Loucy (cell line): ENCODE measurements around the gene BEST3.

Source experiments
- H2AFZ ChIP-seq: fragments of 200-600 bp; sonication (generic); 2 replicates; pipeline ENCODE4 v1.6.0; 2016; ENCODE audit warnings: antibody characterized with exemption, mild to moderate bottlenecking, low read length, moderate library complexity
- H3F3A ChIP-seq: fragments of 200-600 bp; 2 replicates; pipeline ENCODE4 v1.6.0; 2016; ENCODE audit warnings: antibody characterized with exemption, low read depth, mild to moderate bottlenecking
- H3K27me3 ChIP-seq: fragments of 200-600 bp; sonication (generic); 2 replicates; pipeline ENCODE4 v1.6.1; 2014; ENCODE audit warnings: low read length, mild to moderate bottlenecking; ENCODE audit not compliant: insufficient read depth, poor library complexity, severe bottlenecking
- H3K36me3 ChIP-seq: fragments of 200-600 bp; sonication (generic); 2 replicates; pipeline ENCODE4 v1.6.1; 2016; ENCODE audit warnings: low read length; ENCODE audit not compliant: insufficient read depth
- H3K4me1 ChIP-seq: fragments of 200-600 bp; sonication (generic); 2 replicates; pipeline ENCODE4 v1.5.1; 2014; ENCODE audit warnings: low read length, mild to moderate bottlenecking; ENCODE audit not compliant: insufficient read depth, poor library complexity, severe bottlenecking
- H3K4me2 ChIP-seq: fragments of 200-600 bp; sonication (generic); 2 replicates; pipeline ENCODE4 v1.6.0; 2014; ENCODE audit warnings: antibody characterized with exemption, low read length, low read depth, mild to moderate bottlenecking; ENCODE audit not compliant: poor library complexity, severe bottlenecking
- H3K4me3 ChIP-seq: fragments of 200-600 bp; sonication (generic); 2 replicates; pipeline ENCODE4 v1.5.1; 2014; ENCODE audit warnings: low read length, mild to moderate bottlenecking, mixed read lengths; ENCODE audit not compliant: poor library complexity, severe bottlenecking
- H3K79me2 ChIP-seq: fragments of 200-600 bp; sonication (generic); 2 replicates; pipeline ENCODE4 v1.6.1; 2014; ENCODE audit warnings: low read length; ENCODE audit not compliant: insufficient read depth
- H3K9ac ChIP-seq: fragments of 200-600 bp; sonication (generic); 2 replicates; pipeline ENCODE4 v1.6.0; 2014; ENCODE audit warnings: mild to moderate bottlenecking, low read depth, low read length, moderate library complexity; ENCODE audit not compliant: poor library complexity, severe bottlenecking
- H3K9me2 ChIP-seq: fragments of 200-600 bp; sonication (generic); replicated peaks from 2 replicates; pipeline ENCODE4 v1.6.1; 2016; ENCODE audit warnings: low read depth, low read length, mixed read lengths
- H3K9me3 ChIP-seq: fragments of 200-600 bp; sonication (generic); 2 replicates; pipeline ENCODE4 v1.6.1; 2014; ENCODE audit warnings: mild to moderate bottlenecking, antibody characterized with exemption, low read length, low read depth; ENCODE audit not compliant: insufficient read depth
- H4K20me1 ChIP-seq: fragments of 200-600 bp; sonication (generic); 2 replicates; pipeline ENCODE4 v1.6.0; 2014; ENCODE audit warnings: antibody characterized with exemption, low read length, mild to moderate bottlenecking; ENCODE audit not compliant: insufficient read depth, poor library complexity, severe bottlenecking
- CTCF ChIP-seq: fragments of 200-600 bp; sonication (generic); conservative IDR thresholded peaks from 2 replicates; pipeline ENCODE4 v1.5.1; 2014; ENCODE audit warnings: mild to moderate bottlenecking, antibody characterized with exemption, low read length
- EZH2phosphoT487 ChIP-seq: fragments of 200-600 bp; IDR thresholded peaks from 2 replicates; pipeline ENCODE4 v1.6.1; 2018; ENCODE audit warnings: antibody characterized with exemption, mild to moderate bottlenecking, moderate library complexity, borderline replicate concordance

Gene BEST3

GRCh38 chr12:69642531-69642930 lies 56.6 kb downstream of the BEST3 start:
- Histone ChIP-seq H3K4me1 (no peaks in the 10 kb centered on the region), H3K4me2 (no peak overlapping the region), H2AFZ (no peak overlapping the region), H4K20me1 (no peaks in the 10 kb centered on the region), H3K79me2 (no peaks in the 10 kb centered on the region), H3K9me2 (no peaks in the 10 kb centered on the region), H3K9me3 (no peaks in the 10 kb centered on the region), H3K4me3 (no peak overlapping the region), H3F3A (no peaks in the 10 kb centered on the region), H3K27me3 (no peaks in the 10 kb centered on the region), H3K9ac (no peak overlapping the region), H3K36me3 (no peaks in the 10 kb centered on the region)
- TF ChIP-seq CTCF, result no peak
- no peak for TF ChIP-seq EZH2phosphoT487

GRCh38 chr12:69641546-69641945 lies 57.6 kb downstream of the BEST3 start:
- Histone ChIP-seq H3F3A (no peaks in the 10 kb centered on the region), H4K20me1 (no peaks in the 10 kb centered on the region), H3K4me1 (no peaks in the 10 kb centered on the region), H3K36me3 (no peaks in the 10 kb centered on the region), H3K27me3 (no peaks in the 10 kb centered on the region), H3K9me3 (no peaks in the 10 kb centered on the region), H3K4me3 (no peak overlapping the region), H3K4me2 (no peak overlapping the region), H2AFZ (no peak overlapping the region), H3K9ac (no peak overlapping the region), H3K79me2 (no peaks in the 10 kb centered on the region), H3K9me2 (no peaks in the 10 kb centered on the region)
- no peak for TF ChIP-seq CTCF
- no peak for TF ChIP-seq EZH2phosphoT487

- no peaks in the 10 kb centered on the region for H4K20me1 ChIP-seq
- peak; percentile 89 for TF ChIP-seq CTCF
- TF ChIP-seq EZH2phosphoT487, result no peak
- H3F3A ChIP-seq, result no peaks in the 10 kb centered on the region
- H3K9me2 ChIP-seq, result no peaks in the 10 kb centered on the region
- no peak overlapping the region for H3K4me3 ChIP-seq
- H3K79me2 ChIP-seq, result no peaks in the 10 kb centered on the region
- H3K4me2 ChIP-seq, result no peak overlapping the region
- H2AFZ ChIP-seq, result peak overlapping the region; percentile 28; the same call in 1 of the 2 replicates
- no peak overlapping the region for H3K9ac ChIP-seq
- no peaks in the 10 kb centered on the region for H3K4me1 ChIP-seq
- H3K27me3 ChIP-seq, result no peaks in the 10 kb centered on the region
- no peaks in the 10 kb centered on the region for H3K36me3 ChIP-seq
- no peaks in the 10 kb centered on the region for H3K9me3 ChIP-seq
These were observed 59.6 kb downstream of the BEST3 start for GRCh38 chr12:69639400-69640016.
